Upper lobe of left lung (tissue), 6 donors: Measurements from ENCODE around the gene UBE3D. TPM values are rescaled to one million over a fixed set of nuclear protein-coding genes. Genes with fewer than 3 reads are reported as not detected.

Source experiments
- ATAC-seq, 2 donors: fragments of 200-7000 bp; cut with Tn5 transposase; one replicate each; pipeline ENCODE4 v1.9.1; 2022; ENCODE audit warnings: mild to moderate bottlenecking in 2 of 2, moderate library complexity in 2 of 2; ENCODE audit not compliant: low FRiP score in 2 of 2
- DNase-seq, 2 donors: peaks; one replicate each; pipeline ENCODE4 v3.0.0-alpha.2; 2019 to 2020
- H3K27ac ChIP-seq, 4 donors: fragments of 200-600 bp; sonication (generic); one replicate each; pipeline ENCODE4 v1.5.1; 2016 to 2019
- H3K27me3 ChIP-seq, 4 donors: fragments of 200-600 bp; sonication (generic); one replicate each; pipeline ENCODE4 v1.5.1; 2017 to 2019
- H3K36me3 ChIP-seq, 4 donors: fragments of 200-600 bp; sonication (generic); one replicate each; pipeline ENCODE4 v1.5.1; 2016 to 2019
- H3K4me1 ChIP-seq, 4 donors: fragments of 200-600 bp; sonication (generic); one replicate each; pipeline ENCODE4 v1.5.1; 2018 to 2019
- H3K4me3 ChIP-seq, 4 donors: fragments of 200-600 bp; sonication (generic); one replicate each; pipeline ENCODE4 v1.5.1; 2017 to 2019; ENCODE audit warnings: mild to moderate bottlenecking in 2 of 4, moderate library complexity in 1 of 4
- H3K9me3 ChIP-seq, 4 donors: fragments of 200-600 bp; sonication (generic); one replicate each; pipeline ENCODE4 v1.5.1; 2018 to 2019
- CTCF ChIP-seq, 6 experiments: fragments of 450-650 bp in 4 of 6; fragments of 200-600 bp in 2 of 6; sonication (generic) in 2 of 6; IDR thresholded peaks; one replicate each; pipeline ENCODE4 v1.5.1; 2016 to 2019; ENCODE audit warnings: antibody characterized with exemption in 6 of 6
- EP300 ChIP-seq, 4 donors: sonication (generic); formaldehyde crosslinking; IDR thresholded peaks; one replicate each; pipeline ENCODE4 v1.5.1; 2017; ENCODE audit warnings: antibody characterized with exemption in 4 of 4, control low read depth in 2 of 4
- POLR2A ChIP-seq, 4 donors: fragments of 450-650 bp; IDR thresholded peaks; one replicate each; pipeline ENCODE4 v1.5.1; 2016 to 2017; ENCODE audit warnings: antibody characterized with exemption in 4 of 4, mild to moderate bottlenecking in 2 of 4
- POLR2AphosphoS5 ChIP-seq, 2 donors: sonication (generic); formaldehyde crosslinking; IDR thresholded peaks; one replicate each; pipeline ENCODE4 v1.5.1; 2017; ENCODE audit warnings: antibody characterized with exemption in 2 of 2
- WGBS, 2 donors: methylation state at CpG; one replicate each; pipeline ENCODE4 v1.1.5; 2017 to 2018; 5-methylcytosine and 5-hydroxymethylcytosine counted together
- total RNA-seq, 6 donors: library from RNA; depleted of rRNA in 4 of 6; stranded (reverse); fragments of >200 nt in 4 of 6; gene quantifications; one replicate each; pipeline versions ENCODE4 v1.1.0 to v1.2.1, GENCODE V29; 2016 to 2021
- donor health status: DM: no; HTN: no; CAD: no; lungs with moderate emphysema.
- donor health status: DM: no; HTN: yes; CAD: no; lungs with severe emphysema.

Gene UBE3D
- total RNA-seq, 6 donors from 2014 or later: 4.0 to 20.7 (median 8.7) TPM

GRCh38 chr6:82917346-82918064, 148.1 kb downstream of the UBE3D start:
- no peaks in the 10 kb centered on the region for H3K9me3 ChIP-seq
- 62 to 81% methylated on average over 6 of the region's 6 CpGs for WGBS, 2 donors
- H3K27me3 ChIP-seq: no peaks in the 10 kb centered on the region
- TF ChIP-seq EP300 (IDR thresholded peaks at IDR 0.05) (no peak), CTCF (IDR thresholded peaks at IDR 0.05) (no peak), POLR2AphosphoS5 (IDR thresholded peaks at IDR 0.05) (no peak), POLR2A (IDR thresholded peaks at IDR 0.05) (no peak)
- H3K27ac ChIP-seq: no peak overlapping the region
- no peaks in the 10 kb centered on the region for H3K4me1 ChIP-seq
- ATAC-seq (no peak), DNase-seq (no peak)
- no peak overlapping the region for H3K4me3 ChIP-seq
- H3K36me3 ChIP-seq: no peaks in the 10 kb centered on the region

GRCh38 chr6:82915666-82916065, 150.0 kb downstream of the UBE3D start:
- DNase-seq: no peak
- Histone ChIP-seq H3K27ac (no peak overlapping the region), H3K4me3 (no peak overlapping the region), H3K27me3 (no peaks in the 10 kb centered on the region), H3K4me1 (no peaks in the 10 kb centered on the region), H3K9me3 (no peaks in the 10 kb centered on the region), H3K36me3 (no peaks in the 10 kb centered on the region)
- ATAC-seq: no peak
- TF ChIP-seq POLR2AphosphoS5 (IDR thresholded peaks at IDR 0.05): no peak
- no peak for TF ChIP-seq CTCF (IDR thresholded peaks at IDR 0.05)

GRCh38 chr6:82914511-82914910, 151.1 kb downstream of the UBE3D start:
- TF ChIP-seq CTCF (IDR thresholded peaks at IDR 0.05) (no peak), POLR2AphosphoS5 (IDR thresholded peaks at IDR 0.05) (no peak), EP300 (IDR thresholded peaks at IDR 0.05) (no peak), POLR2A (IDR thresholded peaks at IDR 0.05) (no peak)
- Histone ChIP-seq H3K36me3 (no peaks in the 10 kb centered on the region), H3K9me3 (no peaks in the 10 kb centered on the region), H3K27me3 (no peaks in the 10 kb centered on the region), H3K4me3 (no peak overlapping the region), H3K4me1 (no peaks in the 10 kb centered on the region), H3K27ac (no peak overlapping the region)
- WGBS, 2 donors: 85 to 91% methylated on average over 4 of the region's 4 CpGs
- no peak for DNase-seq
- no peak for ATAC-seq

GRCh38 chr6:82910820-82911219, 154.8 kb downstream of the UBE3D start:
- Histone ChIP-seq H3K36me3 (no peaks in the 10 kb centered on the region), H3K4me1 (no peaks in the 10 kb centered on the region), H3K27ac (no peak overlapping the region), H3K27me3 (no peaks in the 10 kb centered on the region), H3K4me3 (no peak overlapping the region), H3K9me3 (no peaks in the 10 kb centered on the region)
- DNase-seq (no peak), ATAC-seq (no peak)
- no peak for TF ChIP-seq POLR2AphosphoS5 (IDR thresholded peaks at IDR 0.05)
- TF ChIP-seq EP300 (IDR thresholded peaks at IDR 0.05): no peak
- TF ChIP-seq CTCF (IDR thresholded peaks at IDR 0.05): no peak
- TF ChIP-seq POLR2A (IDR thresholded peaks at IDR 0.05): no peak

GRCh38 chr6:82910395-82910794, 155.2 kb downstream of the UBE3D start:
- Histone ChIP-seq H3K4me3 (no peak overlapping the region), H3K9me3 (no peaks in the 10 kb centered on the region), H3K27me3 (no peaks in the 10 kb centered on the region), H3K27ac (no peak overlapping the region), H3K4me1 (no peaks in the 10 kb centered on the region), H3K36me3 (no peaks in the 10 kb centered on the region)
- DNase-seq (no peak), ATAC-seq (no peak)
- TF ChIP-seq POLR2A (IDR thresholded peaks at IDR 0.05) (no peak), CTCF (IDR thresholded peaks at IDR 0.05) (no peak), POLR2AphosphoS5 (IDR thresholded peaks at IDR 0.05) (no peak), EP300 (IDR thresholded peaks at IDR 0.05) (no peak)
- 63 to 81% methylated on average over 1 of the region's 1 CpG for WGBS, 2 donors
